Pancreas (tissue), 10 donors: ENCODE data around the gene EPOP. TPM values are rescaled to one million over a fixed set of nuclear protein-coding genes. Genes with fewer than 3 reads are reported as not detected.

Source experiments
- ATAC-seq, 4 donors: fragments of 200-7000 bp; cut with Tn5 transposase; one replicate each; pipeline versions ENCODE4 v1.8.0 to v1.9.1; 2020; ENCODE audit warnings: mild to moderate bottlenecking in 4 of 4, moderate library complexity in 4 of 4
- DNase-seq, 6 donors: peaks; one replicate each; pipeline ENCODE4 v3.0.0-alpha.2; 2020
- FAIRE-seq: peaks from 2 replicates; lab custom pipeline; 2012; peaks lifted over from hg19 to GRCh38; lab: Jason Lieb, UNC
- H3K27ac ChIP-seq, 4 donors: fragments of 200-600 bp; sonication (generic); 1 replicate in 3 of 4; 2 replicates in 1 of 4; pipeline versions ENCODE4 v1.5.0 to v1.8.0; 2020
- H3K27me3 ChIP-seq, 4 donors: fragments of 200-600 bp; one replicate each; pipeline ENCODE4 v1.8.0; 2021
- H3K36me3 ChIP-seq, 3 donors: fragments of 200-600 bp; sonication (generic) in 1 of 3; one replicate each; pipeline versions ENCODE4 v1.5.0 to v1.8.0; 2020 to 2021
- H3K4me1 ChIP-seq, 3 donors: fragments of 200-600 bp; one replicate each; pipeline ENCODE4 v1.8.0; 2021
- H3K4me3 ChIP-seq, 4 donors: fragments of 200-600 bp; sonication (generic) in 2 of 4; one replicate each; pipeline versions ENCODE4 v1.5.0 to v1.8.0; 2020 to 2021
- H3K9me3 ChIP-seq, 4 donors: fragments of 200-600 bp; one replicate each; pipeline ENCODE4 v1.8.0; 2021
- CTCF ChIP-seq, 4 donors: fragments of 200-600 bp; sonication (generic) in 3 of 4; IDR thresholded peaks; one replicate each; pipeline versions ENCODE4 v1.5.0 to v1.8.0; 2021; ENCODE audit warnings: antibody characterized with exemption in 4 of 4
- WGBS, 2 donors: extraction: QIAGEN DNeasy Blood & Tissue Kit; methylation state at CpG; one replicate each; pipeline ENCODE4 v1.1.7; 2013; 5-methylcytosine and 5-hydroxymethylcytosine counted together
- intact Hi-C, 3 donors: fragments of 100-400 bp; cut with DNase I; formaldehyde crosslinking; loops; one replicate each; pipeline versions ENCODE4 v1.11.1 to v1.14.2; 2022
- polyA plus RNA-seq, 2 donors: library from polyadenylated mRNA; stranded (reverse); fragments of 200-250 nt; gene quantifications; one replicate each; pipeline ENCODE4 v1.2.3, GENCODE V29; 2013
- total RNA-seq, 6 donors: library from RNA; stranded (reverse); fragmentation: NEBNext Ultra II Directional in 4 of 6; extraction: Animal tissue kit (Norgen Biotek cat#: 25700) in 4 of 6; gene quantifications; one replicate each; pipeline versions ENCODE4 v1.2.1 to v1.2.4, GENCODE V29; 2021 to 2023
- donor health status: healthy with polysubstance abuse.
- donor health status: DM: no; HTN: no; CAD: no; lungs with moderate emphysema.
- donor health status: DM: no; HTN: no; CAD: no.
- donor health status: control.
- donor health status: control.
- donor health status: Bipolar disorder and iron deficiency.
- donor health status: DM: yes; HTN: yes; CAD: no.
- donor health status: DM: no; HTN: no; CAD: no.
- donor health status: DM: no; HTN: no; CAD: no.
- donor health status: DM: yes; HTN: yes; CAD: no.

The EPOP gene
- total and polyA plus RNA-seq, 8 donors: 0.49 to 4.3 (median 2.8) TPM

- Histone ChIP-seq H3K27ac (no peak overlapping the region), H3K4me1 (no peaks in the 10 kb centered on the region), H3K4me3 (no peak overlapping the region), H3K27me3 (no peaks in the 10 kb centered on the region), H3K9me3 (no peaks in the 10 kb centered on the region), H3K36me3 (no peaks in the 10 kb centered on the region)
- intact Hi-C loops: no loop called here
- FAIRE-seq (no peak), ATAC-seq (no peak), DNase-seq (no peak)
- WGBS, 2 donors: 85 to 88% methylated on average over 5 of the region's 5 CpGs
- no peak for TF ChIP-seq CTCF (IDR thresholded peaks at IDR 0.05)
Measured at GRCh38 chr17:38687286-38687685, 12.5 kb upstream of the EPOP start.

DNA sequence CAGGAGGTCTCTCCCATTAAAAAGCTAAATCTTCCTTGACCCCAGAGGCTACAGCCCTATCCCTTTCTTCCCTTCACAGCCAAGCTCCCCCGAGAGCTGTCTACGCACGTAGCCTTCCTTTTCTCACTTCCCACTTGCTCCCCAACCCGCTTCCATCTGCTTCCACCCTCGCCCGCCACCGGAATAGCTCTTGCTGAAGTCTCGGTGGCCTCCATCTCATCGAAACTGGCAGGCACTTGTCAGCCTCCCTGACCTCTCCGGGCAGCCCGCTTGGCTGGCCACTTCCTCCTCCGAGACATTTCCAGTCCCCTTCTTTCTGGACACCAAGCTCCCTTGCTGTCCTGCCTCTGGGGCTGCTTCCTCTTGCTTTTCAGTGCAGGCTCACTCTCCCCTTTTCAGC, 10.7 kb upstream of the EPOP start:
- DNase-seq (peak in 1 of 6 donors; percentile 36), ATAC-seq (peak in 2 of 4 donors; percentile 27 to 71), FAIRE-seq (no peak)
- WGBS, 2 donors: 86 to 87% methylated on average over 12 of the region's 12 CpGs
- no peaks in the 10 kb centered on the region for H3K36me3 ChIP-seq
- no peak overlapping the region for H3K27ac ChIP-seq
- H3K4me3 ChIP-seq: no peak overlapping the region
- H3K9me3 ChIP-seq: no peaks in the 10 kb centered on the region
- H3K4me1 ChIP-seq: no peaks in the 10 kb centered on the region
- H3K27me3 ChIP-seq: no peaks in the 10 kb centered on the region
- no peak for TF ChIP-seq CTCF (IDR thresholded peaks at IDR 0.05)
- intact Hi-C loops: no loop called here

DNA sequence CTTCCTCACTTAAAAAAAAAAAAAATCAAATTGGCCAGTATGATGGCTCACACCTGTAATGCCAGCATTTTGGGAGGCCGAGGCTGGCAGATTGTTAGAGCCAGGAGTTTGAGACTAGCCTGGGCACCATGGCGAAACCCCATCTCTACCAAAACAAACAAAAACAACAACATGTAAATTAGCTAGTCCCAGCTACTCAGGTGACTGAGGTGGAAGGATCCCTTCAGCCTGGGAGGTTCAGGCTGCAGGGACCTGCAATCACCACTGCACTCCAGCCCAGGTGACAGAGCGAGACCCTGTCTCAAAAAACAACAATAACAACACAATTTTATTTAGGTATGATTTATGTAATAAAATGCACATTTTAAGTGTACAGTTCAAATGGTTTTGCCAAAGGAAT, 6.3 kb upstream of the EPOP start:
- Histone ChIP-seq H3K9me3 (no peaks in the 10 kb centered on the region), H3K27ac (no peak overlapping the region), H3K4me3 (no peak overlapping the region), H3K27me3 (no peaks in the 10 kb centered on the region), H3K4me1 (peaks cover 0 to 3% (median 0%) of the 10 kb centered on the region in 3 donors), H3K36me3 (no peaks in the 10 kb centered on the region)
- no peak for ATAC-seq
- TF ChIP-seq CTCF (IDR thresholded peaks at IDR 0.05): no peak
- intact Hi-C loops: no loop called here
- no peak for FAIRE-seq
- WGBS, 2 donors: 83% methylated on average over 3 of the region's 3 CpGs
- DNase-seq: no peak

GRCh38 chr17:38677819-38678218, 3.1 kb upstream of the EPOP start:
- peaks cover 0 to 4% (median 3%) of the 10 kb centered on the region in 3 donors for H3K4me1 ChIP-seq
- intact Hi-C loops: loop anchor here in 2 of 3 donors (5.0 kb wide), 2 partner anchors 54 to 59 kb away; partner anchors contain the start of gene CISD3 (in 1 of the 2)
- ATAC-seq: no peak
- H3K4me3 ChIP-seq: no peak overlapping the region
- no peaks in the 10 kb centered on the region for H3K9me3 ChIP-seq
- no peak for FAIRE-seq
- no peak overlapping the region for H3K27ac ChIP-seq
- 58 to 73% methylated on average over 6 of the region's 6 CpGs for WGBS, 2 donors
- no peaks in the 10 kb centered on the region for H3K36me3 ChIP-seq
- H3K27me3 ChIP-seq: no peaks in the 10 kb centered on the region
- DNase-seq: no peak
- no peak for TF ChIP-seq CTCF (IDR thresholded peaks at IDR 0.05)

DNA sequence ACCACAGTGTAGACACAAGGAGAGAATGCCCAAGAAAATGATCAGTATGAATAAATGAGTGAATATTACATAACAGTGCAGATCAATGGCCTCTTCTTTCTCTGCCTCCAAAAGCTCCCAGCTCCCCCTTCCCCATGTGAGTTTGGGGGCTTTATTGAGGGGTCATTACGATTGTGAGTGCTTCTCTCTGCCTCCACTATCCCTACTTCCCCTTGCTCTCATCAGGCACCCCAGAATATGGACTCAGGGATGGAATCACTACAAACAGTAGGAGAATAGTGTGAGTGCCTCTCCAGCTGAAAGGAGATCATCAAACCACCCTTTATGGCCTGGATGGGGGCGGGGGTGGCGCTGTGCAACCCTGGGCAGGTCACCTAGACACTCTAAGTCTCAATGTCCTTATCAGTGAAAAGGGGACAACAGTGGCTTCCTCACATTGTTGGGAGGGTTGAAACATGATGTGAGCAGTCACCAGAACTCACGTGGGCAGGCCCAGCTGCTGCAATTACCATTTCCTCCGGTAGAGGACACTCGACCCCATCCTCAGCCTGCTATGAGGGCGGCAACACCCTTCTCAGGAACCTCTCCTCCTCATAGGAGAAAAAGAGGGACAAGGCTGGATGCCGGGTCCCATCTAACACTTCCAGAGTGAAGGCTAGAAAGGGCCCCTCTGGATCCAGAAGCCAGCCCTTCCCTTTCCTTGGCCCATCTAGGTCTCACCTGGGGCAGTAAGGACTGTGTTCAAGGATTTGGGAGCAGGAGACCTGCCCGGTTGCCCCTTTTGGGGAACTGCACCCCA, 2.1 kb upstream of the EPOP start:
- Histone ChIP-seq H3K4me3 (no peak overlapping the region), H3K27ac (peak overlapping the region in 1 of 4 donors; percentile 27), H3K36me3 (no peaks in the 10 kb centered on the region), H3K9me3 (no peaks in the 10 kb centered on the region), H3K27me3 (no peaks in the 10 kb centered on the region), H3K4me1 (peaks cover 0 to 4% (median 3%) of the 10 kb centered on the region in 3 donors)
- intact Hi-C loops: loop anchor here in 2 of 3 donors (5.0 kb wide), 2 partner anchors 55 to 60 kb away; partner anchors contain the start of gene CISD3 (in 1 of the 2)
- WGBS, 2 donors: 8 to 9% methylated on average over 9 of the region's 9 CpGs
- FAIRE-seq: no peak
- peak; percentile 76 to 87 (median 82) for DNase-seq
- peak; percentile 53 to 84 (median 74) for ATAC-seq
- peak; percentile 90 to 92 (median 91) for TF ChIP-seq CTCF (IDR thresholded peaks at IDR 0.05)
